HCT116 (cell line): ENCODE measurements around the gene GNGT1.

ENCODE experiments used
- EZH2 ChIP-seq: fragments of 200-600 bp; sonication (generic); IDR thresholded peaks from 2 replicates; pipeline ENCODE4 v1.6.1; 2017; ENCODE audit warnings: antibody characterized with exemption, mixed run types
- POLR2A ChIP-seq: IDR thresholded peaks from 2 replicates; pipeline ENCODE4 v1.7.0; 2011; ENCODE audit warnings: borderline replicate concordance; ENCODE audit not compliant: insufficient read depth, insufficient read length; ENCODE audit errors: extremely low read depth
- POLR2AphosphoS5 ChIP-seq: IDR thresholded peaks from 2 replicates; pipeline ENCODE4 v1.6.1; 2011; ENCODE audit warnings: mild to moderate bottlenecking, low read depth, low read length, moderate library complexity
- TF ChIP-seq, protein P1 (sequence below): IDR thresholded peaks from 2 replicates; pipeline ENCODE4 v1.6.1; 2012; ENCODE audit warnings: low read depth
- TF ChIP-seq, protein P2 (sequence below): IDR thresholded peaks from 2 replicates; pipeline ENCODE4 v1.6.1; 2012
- TF ChIP-seq, protein P3 (sequence below), 3 experiments: fragments of 200-600 bp in 1 of 3; sonication (generic) in 1 of 3; IDR thresholded peaks in 2 of 3; conservative IDR thresholded peaks in 1 of 3; 2 replicates each; pipeline ENCODE4 v1.5.1; 2012 to 2017; ENCODE audit warnings: low read depth in 2 of 3, low read length in 2 of 3, antibody characterized with exemption in 1 of 3, borderline replicate concordance in 1 of 3, control low read depth in 1 of 3, mild to moderate bottlenecking in 1 of 3, mixed read lengths in 1 of 3, mixed run types in 1 of 3, moderate library complexity in 1 of 3; ENCODE audit not compliant: insufficient read depth in 1 of 3

DNA sequence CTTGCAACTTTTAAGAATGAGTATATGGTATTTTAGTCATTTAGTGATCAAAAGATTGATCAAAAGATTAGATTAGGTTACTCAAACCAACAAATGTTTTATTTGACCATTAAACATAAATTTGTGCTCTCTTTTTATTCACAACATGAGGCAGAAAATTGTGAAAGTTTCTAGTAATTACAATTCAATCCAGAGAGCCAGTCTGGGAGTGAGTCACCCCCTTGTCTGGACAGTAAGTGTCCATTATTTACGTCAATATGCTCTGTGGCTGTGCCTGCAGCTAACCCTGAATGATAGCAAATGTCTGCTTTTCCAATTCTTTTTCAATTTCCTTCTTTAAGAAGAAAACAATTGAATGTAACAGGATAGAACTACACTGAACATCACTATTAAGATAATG, 43.1 kb downstream of the GNGT1 start:
- TF ChIP-seq, protein P1, sequence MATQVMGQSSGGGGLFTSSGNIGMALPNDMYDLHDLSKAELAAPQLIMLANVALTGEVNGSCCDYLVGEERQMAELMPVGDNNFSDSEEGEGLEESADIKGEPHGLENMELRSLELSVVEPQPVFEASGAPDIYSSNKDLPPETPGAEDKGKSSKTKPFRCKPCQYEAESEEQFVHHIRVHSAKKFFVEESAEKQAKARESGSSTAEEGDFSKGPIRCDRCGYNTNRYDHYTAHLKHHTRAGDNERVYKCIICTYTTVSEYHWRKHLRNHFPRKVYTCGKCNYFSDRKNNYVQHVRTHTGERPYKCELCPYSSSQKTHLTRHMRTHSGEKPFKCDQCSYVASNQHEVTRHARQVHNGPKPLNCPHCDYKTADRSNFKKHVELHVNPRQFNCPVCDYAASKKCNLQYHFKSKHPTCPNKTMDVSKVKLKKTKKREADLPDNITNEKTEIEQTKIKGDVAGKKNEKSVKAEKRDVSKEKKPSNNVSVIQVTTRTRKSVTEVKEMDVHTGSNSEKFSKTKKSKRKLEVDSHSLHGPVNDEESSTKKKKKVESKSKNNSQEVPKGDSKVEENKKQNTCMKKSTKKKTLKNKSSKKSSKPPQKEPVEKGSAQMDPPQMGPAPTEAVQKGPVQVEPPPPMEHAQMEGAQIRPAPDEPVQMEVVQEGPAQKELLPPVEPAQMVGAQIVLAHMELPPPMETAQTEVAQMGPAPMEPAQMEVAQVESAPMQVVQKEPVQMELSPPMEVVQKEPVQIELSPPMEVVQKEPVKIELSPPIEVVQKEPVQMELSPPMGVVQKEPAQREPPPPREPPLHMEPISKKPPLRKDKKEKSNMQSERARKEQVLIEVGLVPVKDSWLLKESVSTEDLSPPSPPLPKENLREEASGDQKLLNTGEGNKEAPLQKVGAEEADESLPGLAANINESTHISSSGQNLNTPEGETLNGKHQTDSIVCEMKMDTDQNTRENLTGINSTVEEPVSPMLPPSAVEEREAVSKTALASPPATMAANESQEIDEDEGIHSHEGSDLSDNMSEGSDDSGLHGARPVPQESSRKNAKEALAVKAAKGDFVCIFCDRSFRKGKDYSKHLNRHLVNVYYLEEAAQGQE: no peak
- TF ChIP-seq POLR2A (no peak), EZH2 (no peak), POLR2AphosphoS5 (no peak)
- TF ChIP-seq, protein P2, sequence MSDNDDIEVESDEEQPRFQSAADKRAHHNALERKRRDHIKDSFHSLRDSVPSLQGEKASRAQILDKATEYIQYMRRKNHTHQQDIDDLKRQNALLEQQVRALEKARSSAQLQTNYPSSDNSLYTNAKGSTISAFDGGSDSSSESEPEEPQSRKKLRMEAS: no peak
- TF ChIP-seq, protein P3, sequence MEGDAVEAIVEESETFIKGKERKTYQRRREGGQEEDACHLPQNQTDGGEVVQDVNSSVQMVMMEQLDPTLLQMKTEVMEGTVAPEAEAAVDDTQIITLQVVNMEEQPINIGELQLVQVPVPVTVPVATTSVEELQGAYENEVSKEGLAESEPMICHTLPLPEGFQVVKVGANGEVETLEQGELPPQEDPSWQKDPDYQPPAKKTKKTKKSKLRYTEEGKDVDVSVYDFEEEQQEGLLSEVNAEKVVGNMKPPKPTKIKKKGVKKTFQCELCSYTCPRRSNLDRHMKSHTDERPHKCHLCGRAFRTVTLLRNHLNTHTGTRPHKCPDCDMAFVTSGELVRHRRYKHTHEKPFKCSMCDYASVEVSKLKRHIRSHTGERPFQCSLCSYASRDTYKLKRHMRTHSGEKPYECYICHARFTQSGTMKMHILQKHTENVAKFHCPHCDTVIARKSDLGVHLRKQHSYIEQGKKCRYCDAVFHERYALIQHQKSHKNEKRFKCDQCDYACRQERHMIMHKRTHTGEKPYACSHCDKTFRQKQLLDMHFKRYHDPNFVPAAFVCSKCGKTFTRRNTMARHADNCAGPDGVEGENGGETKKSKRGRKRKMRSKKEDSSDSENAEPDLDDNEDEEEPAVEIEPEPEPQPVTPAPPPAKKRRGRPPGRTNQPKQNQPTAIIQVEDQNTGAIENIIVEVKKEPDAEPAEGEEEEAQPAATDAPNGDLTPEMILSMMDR (IDR thresholded peaks at IDR 0.05 in 2 of 3, conservative IDR thresholded peaks at IDR 0.05 in 1 of 3; ENCODE audit: borderline replicate concordance in 1 of 3, insufficient read depth in 1 of 3, low read depth in 2 of 3, low read length in 2 of 3): no peak
